RWPE2 (cell line): ENCODE results near the gene DYNLL1.
A peak's percentile ranks its signal among the peaks of the same experiment; 100 is the strongest.

Source experiments
- ATAC-seq: fragments of 200-7000 bp; cut with Tn5 transposase; 3 replicates; pipeline ENCODE4 v1.9.1; 2021; ENCODE audit warnings: low read depth
- DNase-seq: peaks from one replicate; pipeline ENCODE4 v3.0.0-alpha.2; 2020; ENCODE audit warnings: low spot score
- H3K27ac ChIP-seq: fragments of 450-650 bp; 2 replicates; pipeline ENCODE4 v1.5.1; 2017; ENCODE audit warnings: mild to moderate bottlenecking; ENCODE audit not compliant: poor library complexity, severe bottlenecking
- H3K27me3 ChIP-seq: fragments of 250-450 bp; sonication (Bioruptor Pico); 2 replicates; pipeline ENCODE4 v1.5.1; 2021; ENCODE audit warnings: mild to moderate bottlenecking, moderate library complexity; ENCODE audit not compliant: insufficient read depth, poor library complexity, severe bottlenecking
- H3K36me3 ChIP-seq: fragments of 250-450 bp; sonication (Bioruptor Pico); 2 replicates; pipeline ENCODE4 v1.5.1; 2020; ENCODE audit warnings: low read depth, mild to moderate bottlenecking, moderate library complexity
- H3K4me1 ChIP-seq: fragments of 250-450 bp; sonication (Bioruptor Pico); 2 replicates; pipeline ENCODE4 v1.5.1; 2021; ENCODE audit warnings: mild to moderate bottlenecking, moderate library complexity; ENCODE audit not compliant: insufficient read depth, poor library complexity, severe bottlenecking
- H3K4me3 ChIP-seq: fragments of 250-450 bp; sonication (Bioruptor Pico); 2 replicates; pipeline ENCODE4 v1.5.1; 2021; ENCODE audit warnings: mild to moderate bottlenecking, moderate library complexity; ENCODE audit not compliant: severe bottlenecking
- H3K9me3 ChIP-seq: fragments of 250-450 bp; sonication (Bioruptor Pico); 2 replicates; pipeline ENCODE4 v1.5.1; 2021; ENCODE audit warnings: mild to moderate bottlenecking, moderate library complexity; ENCODE audit not compliant: severe bottlenecking
- TF ChIP-seq, protein P1 (sequence below): fragments of 450-650 bp; IDR thresholded peaks from one replicate; pipeline ENCODE4 v1.5.1; 2017; ENCODE audit warnings: mild to moderate bottlenecking, moderate library complexity; ENCODE audit not compliant: poor library complexity, severe bottlenecking

DYNLL1 gene

DNA sequence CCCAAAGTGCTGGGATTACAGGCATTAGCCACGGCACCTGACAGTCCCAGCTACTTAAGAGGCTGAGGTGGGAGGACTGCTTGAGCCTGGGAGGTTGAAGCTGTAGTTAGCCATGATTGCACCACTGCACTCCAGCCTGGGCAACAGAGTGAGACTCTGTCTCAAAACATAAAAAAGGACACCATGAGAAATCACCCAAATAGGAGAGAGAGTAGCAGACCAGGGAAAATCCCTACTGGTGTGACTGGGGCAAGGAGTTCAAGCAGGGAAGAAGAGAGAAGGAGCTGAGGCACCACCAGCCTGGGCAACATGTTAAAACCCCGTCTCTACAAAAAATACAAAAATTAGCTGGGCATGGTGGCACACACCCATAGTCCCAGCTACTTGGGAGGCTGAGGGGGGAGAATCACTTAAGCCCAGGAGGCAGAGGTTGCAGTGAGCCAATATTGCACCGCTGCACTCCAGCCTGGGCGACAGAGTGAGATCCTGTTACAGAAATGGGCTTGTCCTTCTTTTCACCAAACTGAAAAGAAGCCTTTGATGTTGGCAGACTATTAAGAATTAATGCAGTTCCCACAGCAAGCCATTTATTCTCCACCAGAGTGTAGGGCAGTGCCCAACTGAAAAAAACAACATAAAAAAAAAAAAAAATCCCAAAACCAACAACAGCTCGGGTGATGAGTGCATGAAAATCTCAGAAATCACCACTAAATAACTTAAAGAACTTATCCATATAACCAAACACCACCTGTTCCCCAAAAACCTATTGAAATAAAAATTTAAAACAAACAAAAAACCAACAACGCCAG, 21.9 kb upstream of the DYNLL1 start:
- Histone ChIP-seq H3K9me3 (no peaks in the 10 kb centered on the region), H3K27me3 (no peaks in the 10 kb centered on the region), H3K4me1 (peaks cover 19% of the 10 kb centered on the region), H3K36me3 (no peaks in the 10 kb centered on the region), H3K27ac (peak overlapping the region; percentile 71), H3K4me3 (no peak overlapping the region)
- TF ChIP-seq, protein P1, sequence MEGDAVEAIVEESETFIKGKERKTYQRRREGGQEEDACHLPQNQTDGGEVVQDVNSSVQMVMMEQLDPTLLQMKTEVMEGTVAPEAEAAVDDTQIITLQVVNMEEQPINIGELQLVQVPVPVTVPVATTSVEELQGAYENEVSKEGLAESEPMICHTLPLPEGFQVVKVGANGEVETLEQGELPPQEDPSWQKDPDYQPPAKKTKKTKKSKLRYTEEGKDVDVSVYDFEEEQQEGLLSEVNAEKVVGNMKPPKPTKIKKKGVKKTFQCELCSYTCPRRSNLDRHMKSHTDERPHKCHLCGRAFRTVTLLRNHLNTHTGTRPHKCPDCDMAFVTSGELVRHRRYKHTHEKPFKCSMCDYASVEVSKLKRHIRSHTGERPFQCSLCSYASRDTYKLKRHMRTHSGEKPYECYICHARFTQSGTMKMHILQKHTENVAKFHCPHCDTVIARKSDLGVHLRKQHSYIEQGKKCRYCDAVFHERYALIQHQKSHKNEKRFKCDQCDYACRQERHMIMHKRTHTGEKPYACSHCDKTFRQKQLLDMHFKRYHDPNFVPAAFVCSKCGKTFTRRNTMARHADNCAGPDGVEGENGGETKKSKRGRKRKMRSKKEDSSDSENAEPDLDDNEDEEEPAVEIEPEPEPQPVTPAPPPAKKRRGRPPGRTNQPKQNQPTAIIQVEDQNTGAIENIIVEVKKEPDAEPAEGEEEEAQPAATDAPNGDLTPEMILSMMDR, result no peak
- DNase-seq (no peak), ATAC-seq (no peak)

DNA sequence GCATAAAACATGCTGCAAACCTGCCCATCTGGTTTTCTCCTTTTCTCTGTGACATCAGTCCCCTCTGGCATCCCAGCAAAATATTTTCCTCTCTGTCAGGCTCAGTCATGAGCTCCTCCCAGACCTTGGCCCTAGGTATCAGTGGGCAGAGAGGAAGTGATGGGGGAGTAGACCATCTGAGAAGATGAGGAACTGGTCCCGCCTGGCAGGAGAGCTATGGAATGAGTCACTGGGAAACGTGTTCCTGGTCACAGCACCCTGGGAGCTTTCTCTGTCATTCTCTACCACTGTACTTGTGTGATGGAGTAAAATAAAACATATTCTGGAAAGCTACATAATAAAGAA, 21.3 kb upstream of the DYNLL1 start:
- DNase-seq (peak; percentile 85), ATAC-seq (peak; percentile 90)
- Histone ChIP-seq H3K4me3 (no peak overlapping the region), H3K36me3 (no peaks in the 10 kb centered on the region), H3K27me3 (no peaks in the 10 kb centered on the region), H3K27ac (peak overlapping the region; percentile 71), H3K9me3 (no peaks in the 10 kb centered on the region), H3K4me1 (peaks cover 19% of the 10 kb centered on the region)
- TF ChIP-seq, protein P1, result no peak

DNA sequence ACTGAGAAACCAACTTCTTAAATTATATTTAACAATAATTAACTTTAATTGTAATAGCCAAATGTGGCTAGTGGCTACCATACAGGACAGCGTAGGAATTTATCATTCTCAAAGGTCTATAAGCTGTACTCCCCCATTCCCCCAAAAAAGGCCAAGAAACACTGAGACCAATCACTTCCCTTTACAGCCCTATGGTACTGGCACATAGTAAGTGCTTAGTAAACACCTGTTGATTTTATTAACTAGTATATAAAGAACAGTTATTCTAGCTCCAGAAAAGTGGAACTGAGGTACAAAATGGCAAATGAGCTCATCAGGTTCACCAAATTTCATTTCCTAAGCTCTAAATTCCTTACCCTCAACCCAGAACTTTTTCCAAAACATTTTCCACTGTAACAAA, 20.3 kb upstream of the DYNLL1 start:
- no peaks in the 10 kb centered on the region for H3K9me3 ChIP-seq
- peak overlapping the region; percentile 71 for H3K27ac ChIP-seq
- H3K27me3 ChIP-seq, result no peaks in the 10 kb centered on the region
- TF ChIP-seq, protein P1, result no peak
- H3K4me3 ChIP-seq, result no peak overlapping the region
- H3K4me1 ChIP-seq, result peaks cover 16% of the 10 kb centered on the region
- ATAC-seq (no peak), DNase-seq (no peak)
- H3K36me3 ChIP-seq, result no peaks in the 10 kb centered on the region

DNA sequence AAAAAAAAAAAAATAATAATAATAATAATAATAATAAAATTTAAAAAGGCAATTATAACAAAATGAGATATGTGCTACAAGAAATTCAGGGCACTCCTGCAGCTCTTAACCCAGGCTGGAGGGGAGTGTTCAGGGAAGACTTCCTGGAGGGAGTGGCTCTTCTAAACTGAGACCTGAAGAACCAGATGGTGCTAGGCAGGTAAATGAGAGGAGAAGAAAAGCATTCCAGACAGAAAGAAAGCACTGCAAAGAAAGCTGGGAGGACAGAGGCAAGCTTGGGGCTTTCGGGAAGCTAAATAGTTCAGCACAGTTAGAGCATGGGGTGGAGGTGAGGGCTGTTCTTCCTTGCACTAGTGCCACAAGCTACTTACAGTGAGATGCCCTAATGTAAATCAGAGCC, 16.5 kb upstream of the DYNLL1 start:
- Histone ChIP-seq H3K4me1 (peaks cover 3% of the 10 kb centered on the region), H3K27me3 (no peaks in the 10 kb centered on the region), H3K36me3 (no peaks in the 10 kb centered on the region), H3K27ac (no peak overlapping the region), H3K4me3 (no peak overlapping the region), H3K9me3 (no peaks in the 10 kb centered on the region)
- ATAC-seq (peak; percentile 7; the same call in 1 of the 3 replicates), DNase-seq (no peak)
- TF ChIP-seq, protein P1, result no peak

DNA sequence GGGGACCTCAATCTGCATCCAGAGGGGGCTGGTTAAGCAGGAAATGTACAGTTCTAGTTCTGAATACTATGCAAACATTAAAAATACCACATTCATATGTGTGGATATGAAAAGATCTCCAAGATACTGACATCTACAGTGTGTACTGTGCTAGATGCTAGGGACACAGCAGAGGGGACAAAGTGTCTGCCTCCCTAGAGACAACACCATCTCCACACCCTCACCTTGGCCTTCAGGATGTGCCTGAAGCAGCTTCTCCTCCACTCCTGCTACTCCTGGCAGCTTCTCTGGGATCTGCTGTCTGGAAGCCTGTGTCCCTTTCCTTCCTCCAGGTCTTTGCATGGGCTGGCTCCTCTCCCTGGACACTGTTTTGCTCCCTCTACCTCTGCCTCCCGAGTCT, 15.7 kb upstream of the DYNLL1 start:
- H3K27ac ChIP-seq, result no peak overlapping the region
- TF ChIP-seq, protein P1, result no peak
- ATAC-seq, result no peak

More for the DNA sequence above, 15.7 kb upstream of the DYNLL1 start:
- H3K4me3 ChIP-seq, result no peak overlapping the region
- H3K4me1 ChIP-seq, result no peaks in the 10 kb centered on the region
- H3K27me3 ChIP-seq, result no peaks in the 10 kb centered on the region
- no peaks in the 10 kb centered on the region for H3K9me3 ChIP-seq
- no peaks in the 10 kb centered on the region for H3K36me3 ChIP-seq
- no peak for DNase-seq
